Adipose tissue (tissue), 3 donors: ENCODE measurements around the gene SPSB3. TPM values are rescaled to one million over a fixed set of nuclear protein-coding genes. Genes with fewer than 3 reads are reported as not detected.
"Not testable (repeated sequence)": the region's sequence is repeated elsewhere in the genome, so short reads cannot be mapped to it uniquely, and the experiment has no call there.

ENCODE experiments used
- H3K27ac ChIP-seq: one replicate; pipeline ENCODE4 v1.5.1; 2013; ENCODE audit warnings: low read depth, low read length
- WGBS, 3 donors: extraction: QIAGEN DNeasy Blood & Tissue Kit; methylation state at CpG; one replicate each; pipeline ENCODE4 v1.1.7; 2013; 5-methylcytosine and 5-hydroxymethylcytosine counted together
- polyA plus RNA-seq, 3 donors: library from polyadenylated mRNA; stranded (reverse); fragments of 200-250 nt; gene quantifications; one replicate each; pipeline ENCODE4 v1.2.3, GENCODE V29; 2013
- donor health status: healthy with polysubstance abuse.
- donor health status: Bipolar disorder and iron deficiency.
- donor health status: healthy.

SPSB3 gene
- polyA plus RNA-seq, 3 donors: 73.8 to 87.2 (median 76.2) TPM

GRCh38 chr16:1818204-1818872 lies 36.0 kb upstream of the SPSB3 start:
- H3K27ac ChIP-seq: no peak overlapping the region
- 93 to 97% (median 96%) methylated on average over 24 to 27 of the region's 27 CpGs for WGBS, 3 donors

- WGBS, 3 donors: 90 to 94% (median 93%) methylated on average over 16 to 17 of the region's 17 CpGs
- H3K27ac ChIP-seq: no peak overlapping the region
Observed at GRCh38 chr16:1817716-1818115, 35.3 kb upstream of the SPSB3 start.

GRCh38 chr16:1817276-1817589 lies 34.9 kb upstream of the SPSB3 start:
- H3K27ac ChIP-seq: no peak overlapping the region
- WGBS, 3 donors: 91 to 95% (median 93%) methylated on average over 9 of the region's 9 CpGs

- H3K27ac ChIP-seq: no peak overlapping the region
- WGBS, 3 donors: 90 to 94% (median 92%) methylated on average over 35 to 40 of the region's 40 CpGs
Observed at GRCh38 chr16:1816396-1817275, 34.3 kb upstream of the SPSB3 start.

GRCh38 chr16:1815461-1815860 lies 33.1 kb upstream of the SPSB3 start:
- H3K27ac ChIP-seq: no peak overlapping the region
- 88 to 92% (median 92%) methylated on average over 11 of the region's 11 CpGs for WGBS, 3 donors

- no peak overlapping the region for H3K27ac ChIP-seq
- 13 to 25% (median 25%) methylated on average over 17 of the region's 17 CpGs for WGBS, 3 donors
Observed at GRCh38 chr16:1812732-1813163, 30.4 kb upstream of the SPSB3 start.

- H3K27ac ChIP-seq: no peak overlapping the region
- 93 to 96% (median 96%) methylated on average over 16 of the region's 16 CpGs for WGBS, 3 donors
Observed at GRCh38 chr16:1810536-1810935, 28.2 kb upstream of the SPSB3 start.

- 92 to 97% (median 96%) methylated on average over 14 to 16 of the region's 16 CpGs for WGBS, 3 donors
- H3K27ac ChIP-seq: no peak overlapping the region
Observed at GRCh38 chr16:1810106-1810505, 27.7 kb upstream of the SPSB3 start.

GRCh38 chr16:1809281-1809801 lies 27.0 kb upstream of the SPSB3 start:
- 70 to 85% (median 75%) methylated on average over 28 of the region's 28 CpGs for WGBS, 3 donors
- H3K27ac ChIP-seq: no peak overlapping the region

GRCh38 chr16:1808691-1809090 lies 26.3 kb upstream of the SPSB3 start:
- H3K27ac ChIP-seq: no peak overlapping the region
- 76 to 91% (median 80%) methylated on average over 18 of the region's 18 CpGs for WGBS, 3 donors

GRCh38 chr16:1807626-1808025 lies 25.3 kb upstream of the SPSB3 start:
- H3K27ac ChIP-seq: no peak overlapping the region
- WGBS, 3 donors: 83 to 92% (median 87%) methylated on average over 10 of the region's 10 CpGs

- no peak overlapping the region for H3K27ac ChIP-seq
- 77 to 86% (median 84%) methylated on average over 10 of the region's 10 CpGs for WGBS, 3 donors
Observed at GRCh38 chr16:1800701-1801100, 18.3 kb upstream of the SPSB3 start.

- H3K27ac ChIP-seq: not testable (repeated sequence)
- 70 to 85% (median 84%) methylated on average over 5 of the region's 5 CpGs for WGBS, 3 donors
Observed at GRCh38 chr16:1799263-1799662, 16.9 kb upstream of the SPSB3 start.

GRCh38 chr16:1794908-1795666 lies 12.7 kb upstream of the SPSB3 start:
- 60 to 85% (median 77%) methylated on average over 31 to 32 of the region's 32 CpGs for WGBS, 3 donors
- H3K27ac ChIP-seq: no peak overlapping the region

- no peak overlapping the region for H3K27ac ChIP-seq
- WGBS, 3 donors: 24 to 62% (median 53%) methylated on average over 18 of the region's 18 CpGs
Observed at GRCh38 chr16:1794221-1794871, 12.0 kb upstream of the SPSB3 start.

GRCh38 chr16:1793578-1794220 lies 11.3 kb upstream of the SPSB3 start, which contains the start of gene IGFALS:
Gene IGFALS, minus strand, starts transcription at chr16:1793705. Its CDS starts 53 bp downstream, at chr16:1793652.
- H3K27ac ChIP-seq: no peak within 1 kb of the TSS
- 20 to 64% (median 53%) methylated on average over 23 to 28 of the region's 28 CpGs for WGBS, 3 donors

- no peak overlapping the region for H3K27ac ChIP-seq
- WGBS, 3 donors: 67 to 87% (median 78%) methylated on average over 30 to 33 of the region's 33 CpGs
Observed at GRCh38 chr16:1792836-1793577, 10.6 kb upstream of the SPSB3 start.
